Measurements from ENCODE around the gene HMGN4. TPM values are rescaled to one million over a fixed set of nuclear protein-coding genes. Genes with fewer than 3 reads are reported as not detected.
"Not testable (repeated sequence)": the region's sequence is repeated elsewhere in the genome, so short reads cannot be mapped to it uniquely, and the experiment has no call there.

The HMGN4 gene
- total and polyA plus RNA-seq, 9 of the 15 experiments (the other 6 are each of a cell fraction or from before 2014, with no cell fraction given): 35.4 to 134 (median 94.1) TPM

DNA sequence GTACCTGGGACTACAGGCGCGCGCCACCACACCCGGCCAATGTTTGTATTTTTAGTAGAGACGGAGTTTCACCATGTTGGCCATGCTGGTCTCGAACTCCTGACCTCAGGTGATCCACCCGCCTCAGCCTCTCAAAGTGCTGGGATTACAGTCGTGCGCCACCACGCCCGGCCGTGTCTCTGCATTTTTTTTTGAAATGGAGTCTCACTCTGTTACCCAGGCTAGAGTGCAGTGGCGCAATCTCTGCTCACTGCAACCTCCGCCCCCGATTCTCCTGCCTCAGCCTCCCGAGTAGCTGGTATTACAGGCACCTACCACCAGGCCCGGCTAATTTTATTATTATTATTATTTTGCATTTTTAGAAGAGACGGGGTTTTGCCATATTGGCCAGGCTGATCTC lies 9.2 kb downstream of the HMGN4 start:
- H3K27ac ChIP-seq (ENCODE audit: extremely low read depth, low read depth, low read length); in situ Hi-C loops (cut with MboI): not testable (repeated sequence)

More for the DNA sequence above, 9.2 kb downstream of the HMGN4 start:
- H3K4me1 ChIP-seq (replicated peaks in 1 of 2; ENCODE audit: control insufficient read depth in 2 of 2, insufficient read depth in 2 of 2, low read length in 2 of 2); ATAC-seq; H3K4me2 ChIP-seq (ENCODE audit: insufficient read depth, low read length); H3K9me3 ChIP-seq (replicated peaks; ENCODE audit: control insufficient read depth, insufficient read depth, low read depth, low read length); FAIRE-seq; H2AFZ ChIP-seq (ENCODE audit: low read depth, low read length); intact Hi-C loops (cut with micrococcal nuclease); H3K9ac ChIP-seq (ENCODE audit: insufficient read depth in 1 of 2, low read depth in 2 of 2, low read length in 2 of 2); DNase-seq (ENCODE audit: extremely low read depth in 1 of 4, low spot score in 3 of 4); H3K4me3 ChIP-seq; CTCF ChIA-PET (ENCODE audit: low intra/inter-chr PET ratio); BruUV-seq (replicated peaks); H4K20me1 ChIP-seq (replicated peaks; ENCODE audit: control insufficient read depth, insufficient read depth, low read length); H3K9me1 ChIP-seq (ENCODE audit: control insufficient read depth, insufficient read depth, low read length); H3K27me3 ChIP-seq (ENCODE audit: control insufficient read depth in 2 of 2, insufficient read depth in 2 of 2, low read length in 2 of 2): not testable (repeated sequence)
- WGBS (ENCODE audit: insufficient coverage, low coverage, missing lambda C conversion rate): 85% methylated on average over 18 of the region's 18 CpGs
- POLR2A ChIA-PET: interaction anchor here (0.8 to 2.0 kb wide), 4 partner anchors 10 to 358 kb away, joined by 3 to 6 read pairs (median 4); a partner anchor contains a TSS
- Histone ChIP-seq H3K79me2 (ENCODE audit: control insufficient read depth, insufficient read depth, low read length) (peaks cover 11% of the 10 kb centered on the region; the same call in 1 of the 3 replicates), H3K36me3 (ENCODE audit: control insufficient read depth, insufficient read depth, low read length) (peaks cover 36% of the 10 kb centered on the region)
- TF ChIP-seq CEBPB (tag; IDR thresholded peaks at IDR 0.05) (peak; percentile 56), BCOR (IDR thresholded peaks at IDR 0.05) (0 out of 2 replicates have a peak, but pooled peaks have one; percentile 8), KDM1A (IDR thresholded peaks at IDR 0.05) (0 out of 4 replicates have a peak, but pooled peaks of 1 of the 2 experiments have one; percentile 12)
- TF ChIP-seq, protein P1, sequence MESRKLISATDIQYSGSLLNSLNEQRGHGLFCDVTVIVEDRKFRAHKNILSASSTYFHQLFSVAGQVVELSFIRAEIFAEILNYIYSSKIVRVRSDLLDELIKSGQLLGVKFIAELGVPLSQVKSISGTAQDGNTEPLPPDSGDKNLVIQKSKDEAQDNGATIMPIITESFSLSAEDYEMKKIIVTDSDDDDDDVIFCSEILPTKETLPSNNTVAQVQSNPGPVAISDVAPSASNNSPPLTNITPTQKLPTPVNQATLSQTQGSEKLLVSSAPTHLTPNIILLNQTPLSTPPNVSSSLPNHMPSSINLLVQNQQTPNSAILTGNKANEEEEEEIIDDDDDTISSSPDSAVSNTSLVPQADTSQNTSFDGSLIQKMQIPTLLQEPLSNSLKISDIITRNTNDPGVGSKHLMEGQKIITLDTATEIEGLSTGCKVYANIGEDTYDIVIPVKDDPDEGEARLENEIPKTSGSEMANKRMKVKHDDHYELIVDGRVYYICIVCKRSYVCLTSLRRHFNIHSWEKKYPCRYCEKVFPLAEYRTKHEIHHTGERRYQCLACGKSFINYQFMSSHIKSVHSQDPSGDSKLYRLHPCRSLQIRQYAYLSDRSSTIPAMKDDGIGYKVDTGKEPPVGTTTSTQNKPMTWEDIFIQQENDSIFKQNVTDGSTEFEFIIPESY (CRISPR knock-in tag; IDR thresholded peaks at IDR 0.05): peak; percentile 53; the same call in 1 of the 2 replicates

Measured in K562 (cell line).